RKO (cell line): ENCODE data around the gene PSG5.
A peak's percentile ranks its signal among the peaks of the same experiment; 100 is the strongest.
"Not testable (repeated sequence)": the region's sequence is repeated elsewhere in the genome, so short reads cannot be mapped to it uniquely, and the experiment has no call there.

ENCODE experiments used
- DNase-seq: peaks from one replicate; pipeline ENCODE4 v3.0.0-alpha.2; 2016; ENCODE audit warnings: low spot score

PSG5 gene

GRCh38 chr19:43186311-43186935 is at the start of gene PSG5:
TSS of gene PSG5 (minus strand) at chr19:43186536. CDS start at chr19:43186405, 131 bp downstream.
- DNase-seq: not testable (repeated sequence)

GRCh38 chr19:43235686-43236085 is 49.4 kb upstream of the PSG5 start:
- not testable (repeated sequence) for DNase-seq

GRCh38 chr19:43229315-43229714 is 43.0 kb upstream of the PSG5 start:
- peak; percentile 51 for DNase-seq

GRCh38 chr19:43228730-43229129 is 42.4 kb upstream of the PSG5 start:
- not testable (repeated sequence) for DNase-seq

- not testable (repeated sequence) for DNase-seq
Observed at GRCh38 chr19:43226986-43227385, 40.6 kb upstream of the PSG5 start.

GRCh38 chr19:43224855-43225253 is 38.5 kb upstream of the PSG5 start:
- DNase-seq: no peak

GRCh38 chr19:43224201-43224854 is 38.0 kb upstream of the PSG5 start:
- DNase-seq: not testable (repeated sequence)

GRCh38 chr19:43221891-43222290 is 35.6 kb upstream of the PSG5 start:
- DNase-seq: not testable (repeated sequence)

- not testable (repeated sequence) for DNase-seq
Observed at GRCh38 chr19:43219136-43219535, 32.8 kb upstream of the PSG5 start.

GRCh38 chr19:43215881-43216280 is 29.5 kb upstream of the PSG5 start:
- not testable (repeated sequence) for DNase-seq

GRCh38 chr19:43207991-43208390 is 21.7 kb upstream of the PSG5 start:
- no peak for DNase-seq

GRCh38 chr19:43207174-43207573 is 20.8 kb upstream of the PSG5 start:
- DNase-seq: peak; percentile 7

GRCh38 chr19:43205471-43206105 is 19.3 kb upstream of the PSG5 start, which contains the start of gene PSG4:
TSS of gene PSG4 (minus strand) at chr19:43205638. CDS start at chr19:43205536, 102 bp downstream.
- not testable (repeated sequence) for DNase-seq

- DNase-seq: not testable (repeated sequence)
Observed at GRCh38 chr19:43203611-43204010, 17.3 kb upstream of the PSG5 start.

GRCh38 chr19:43201891-43202290 is 15.6 kb upstream of the PSG5 start:
- not testable (repeated sequence) for DNase-seq

GRCh38 chr19:43201337-43201801 is 15.0 kb upstream of the PSG5 start:
- DNase-seq: peak; percentile 1

GRCh38 chr19:43198686-43199419 is 12.5 kb upstream of the PSG5 start:
- DNase-seq: not testable (repeated sequence)

GRCh38 chr19:43197666-43198397 is 11.5 kb upstream of the PSG5 start:
- DNase-seq: not testable (repeated sequence)

GRCh38 chr19:43194397-43194796 is 8.1 kb upstream of the PSG5 start:
- not testable (repeated sequence) for DNase-seq

GRCh38 chr19:43192381-43193155 is 6.2 kb upstream of the PSG5 start:
- not testable (repeated sequence) for DNase-seq

GRCh38 chr19:43188092-43188491 is 1.8 kb upstream of the PSG5 start:
- not testable (repeated sequence) for DNase-seq
